ENCODE results near the gene POGK.
"Not testable (repeated sequence)": the region's sequence is repeated elsewhere in the genome, so short reads cannot be mapped to it uniquely, and the experiment has no call there.

POGK gene, protein sequence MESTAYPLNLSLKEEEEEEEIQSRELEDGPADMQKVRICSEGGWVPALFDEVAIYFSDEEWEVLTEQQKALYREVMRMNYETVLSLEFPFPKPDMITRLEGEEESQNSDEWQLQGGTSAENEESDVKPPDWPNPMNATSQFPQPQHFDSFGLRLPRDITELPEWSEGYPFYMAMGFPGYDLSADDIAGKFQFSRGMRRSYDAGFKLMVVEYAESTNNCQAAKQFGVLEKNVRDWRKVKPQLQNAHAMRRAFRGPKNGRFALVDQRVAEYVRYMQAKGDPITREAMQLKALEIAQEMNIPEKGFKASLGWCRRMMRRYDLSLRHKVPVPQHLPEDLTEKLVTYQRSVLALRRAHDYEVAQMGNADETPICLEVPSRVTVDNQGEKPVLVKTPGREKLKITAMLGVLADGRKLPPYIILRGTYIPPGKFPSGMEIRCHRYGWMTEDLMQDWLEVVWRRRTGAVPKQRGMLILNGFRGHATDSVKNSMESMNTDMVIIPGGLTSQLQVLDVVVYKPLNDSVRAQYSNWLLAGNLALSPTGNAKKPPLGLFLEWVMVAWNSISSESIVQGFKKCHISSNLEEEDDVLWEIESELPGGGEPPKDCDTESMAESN

DNA sequence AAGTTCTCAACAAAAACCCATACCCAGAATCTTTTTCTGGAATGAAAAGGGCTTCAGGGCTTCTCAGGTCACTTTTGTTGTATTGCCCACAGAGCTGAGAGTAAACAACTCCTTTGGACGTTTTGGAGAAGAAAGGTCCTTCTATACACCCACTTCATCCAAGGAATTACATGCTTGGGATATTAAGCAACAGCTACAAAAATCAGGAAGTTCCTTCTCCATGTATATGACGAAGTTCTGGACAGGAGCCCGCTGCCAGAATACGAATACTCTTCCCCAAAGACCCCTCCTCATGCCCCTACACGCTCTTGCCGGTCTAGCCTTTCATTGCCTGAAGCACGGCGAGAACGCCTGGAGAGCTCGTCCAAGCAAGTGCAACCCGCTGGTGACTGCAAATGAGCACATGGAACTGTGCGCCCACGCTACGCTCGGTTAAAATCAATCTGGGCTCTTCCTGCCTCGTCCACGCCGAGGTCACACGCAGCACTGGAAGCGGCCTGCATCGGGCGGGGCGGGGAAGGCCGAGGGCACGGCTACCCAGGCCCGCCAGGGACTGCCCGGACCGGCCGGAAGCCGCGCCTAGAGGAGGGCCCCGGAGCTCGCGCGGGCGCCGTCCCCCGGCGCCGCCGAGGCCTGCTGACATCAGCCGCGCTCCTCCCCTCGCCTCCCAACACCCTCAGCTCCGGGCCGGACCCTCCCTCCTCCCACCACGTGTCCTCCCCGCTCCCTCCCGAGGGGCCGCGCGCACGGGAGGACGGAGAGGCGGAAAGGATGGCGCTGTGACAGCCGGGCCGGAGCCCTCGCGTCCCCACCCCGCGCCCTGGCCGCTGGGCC is at the start of gene POGK:
TSS of gene POGK (plus strand) at position 710 of the 834 bp plus-strand sequence. CDS start 1,482 bp downstream, outside the sequence.
- DNase-seq: peak; percentile 93

DNA sequence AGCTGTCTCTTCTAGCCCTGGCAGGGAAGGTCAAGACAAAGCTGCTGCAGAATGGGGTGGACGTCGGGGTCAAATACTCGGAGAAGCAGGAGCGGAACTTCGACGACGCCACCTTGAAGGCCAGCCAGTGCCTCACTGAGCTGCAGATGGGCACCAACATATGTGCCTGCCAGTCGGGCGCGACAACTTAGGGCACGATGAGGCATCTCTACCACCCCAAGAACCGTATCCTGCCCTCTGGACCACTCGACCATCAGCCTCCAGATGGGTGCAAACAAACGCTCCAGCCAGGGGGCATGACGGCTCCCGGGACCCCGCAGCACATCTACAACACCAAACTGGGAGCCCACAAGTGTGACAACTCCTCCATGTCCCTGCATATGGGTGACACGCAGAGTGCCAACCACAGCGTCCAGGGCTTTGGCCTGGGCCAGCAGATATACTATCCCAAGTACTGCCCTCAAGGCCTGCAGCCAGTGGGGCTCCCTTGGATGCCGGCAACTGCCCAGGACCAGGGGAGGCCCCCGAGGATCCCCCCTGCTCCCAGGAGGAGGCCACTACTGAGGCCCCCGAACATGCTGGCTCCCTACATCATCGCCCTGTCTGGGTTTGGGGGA is 42.5 kb upstream of the POGK start:
- no peak for DNase-seq

DNA sequence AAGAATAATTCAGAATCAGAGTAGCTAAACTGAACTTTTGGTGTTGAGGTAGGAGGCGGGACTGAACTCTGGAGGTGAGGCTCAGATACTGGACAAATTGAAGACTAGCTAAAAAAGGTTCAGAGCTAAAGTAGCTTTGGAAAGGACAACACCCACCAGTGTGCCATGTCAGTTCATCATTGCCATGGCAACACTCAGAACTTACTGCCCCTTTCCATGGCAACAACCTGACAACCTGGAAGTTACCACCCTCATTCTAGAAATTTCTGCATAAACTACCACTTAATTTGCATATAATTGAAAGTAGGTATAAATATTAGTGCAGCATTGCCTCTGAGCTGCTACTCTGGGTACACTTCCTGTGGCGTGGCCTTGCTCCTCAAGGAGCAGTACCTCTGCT is 30.3 kb upstream of the POGK start:
- DNase-seq: no peak

DNA sequence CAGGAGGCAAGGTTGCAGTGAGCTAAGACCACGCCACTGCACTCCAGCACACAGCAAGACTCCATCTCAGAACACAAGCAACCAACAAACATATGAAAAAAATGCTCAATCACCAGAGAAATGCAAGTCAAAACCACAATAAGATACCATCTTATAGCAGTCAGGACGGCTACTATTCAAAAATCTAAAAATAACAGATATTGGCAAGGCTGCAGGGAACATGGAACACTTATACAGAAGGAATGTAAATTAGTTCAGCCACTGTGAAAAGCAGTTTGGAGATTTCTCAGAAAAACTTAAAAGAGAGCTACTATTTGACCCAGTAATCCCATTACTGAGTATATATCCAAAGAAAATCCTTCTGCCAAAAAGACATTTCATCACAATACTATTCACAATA is 27.6 kb upstream of the POGK start:
- no peak for DNase-seq

DNA sequence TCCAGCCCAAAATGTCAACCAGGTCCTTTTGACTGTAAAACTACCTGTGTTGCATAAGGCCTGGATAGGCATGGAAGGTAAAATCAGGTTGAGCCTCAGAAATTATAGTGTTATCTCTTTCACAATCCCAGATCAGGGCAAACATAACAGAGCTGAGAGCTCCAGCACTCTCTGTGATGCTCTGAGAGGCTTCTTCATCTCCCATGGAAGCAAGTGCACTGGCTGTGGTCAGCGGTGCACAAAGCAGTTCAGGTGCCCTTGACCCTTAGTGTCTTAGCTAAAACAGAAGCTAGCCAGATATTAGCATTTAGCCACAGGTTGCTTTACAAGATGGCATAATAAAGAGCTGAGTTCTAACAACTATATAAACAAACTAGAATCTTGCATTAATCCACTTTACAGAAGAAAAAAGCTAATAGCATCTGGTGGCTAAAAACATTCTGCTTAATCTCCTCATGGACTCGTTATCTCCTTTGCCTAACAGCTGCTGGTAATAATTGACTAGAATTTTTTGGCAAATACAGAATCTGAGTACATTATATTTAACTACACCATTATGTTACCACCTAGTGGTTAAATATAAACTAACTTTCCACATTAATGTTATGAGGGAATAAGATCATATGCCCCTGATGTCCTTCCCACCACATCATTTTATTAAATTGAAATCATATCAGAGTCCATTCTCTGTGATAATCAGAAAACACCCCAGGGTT is 25.6 kb upstream of the POGK start:
- no peak for DNase-seq

DNA sequence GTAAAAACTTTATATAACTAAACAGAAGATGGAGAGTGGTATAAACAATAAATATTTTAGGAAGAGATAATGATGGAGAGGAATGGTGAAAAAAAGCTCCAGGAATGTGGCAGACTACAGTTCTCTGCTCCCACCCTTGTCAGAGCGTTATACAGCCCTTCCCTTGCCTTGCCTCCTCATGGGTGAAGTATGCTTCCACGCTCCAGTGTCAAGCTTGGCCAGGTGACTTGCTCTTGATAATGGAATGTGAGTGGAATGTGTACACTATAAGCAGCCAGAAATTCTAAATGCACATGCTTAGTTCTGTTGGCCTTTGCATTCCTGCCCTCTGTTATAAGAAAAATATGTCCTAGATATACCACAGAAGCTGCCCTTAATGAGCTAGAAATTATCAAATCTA is 24.7 kb upstream of the POGK start:
- DNase-seq: no peak

DNA sequence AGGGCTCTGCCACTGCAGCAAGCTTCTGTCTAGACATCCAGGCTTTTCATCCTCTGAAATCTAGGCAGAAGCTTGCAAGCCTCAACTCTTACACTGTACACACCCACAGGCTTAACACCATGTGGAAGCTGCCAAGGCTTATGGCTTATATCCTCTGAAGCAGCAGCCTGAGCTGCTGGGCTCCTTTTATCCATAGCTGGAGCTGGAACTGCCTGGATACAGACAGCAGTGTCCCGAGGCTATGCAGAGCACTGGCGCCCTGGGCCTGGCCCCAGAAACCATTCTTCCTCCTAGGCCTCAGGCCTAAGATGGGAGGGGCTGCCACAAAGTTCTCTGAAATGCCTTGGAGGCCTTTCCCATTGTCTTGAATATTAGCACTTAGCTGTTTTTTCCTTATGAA is 19.3 kb upstream of the POGK start:
- DNase-seq: no peak

DNA sequence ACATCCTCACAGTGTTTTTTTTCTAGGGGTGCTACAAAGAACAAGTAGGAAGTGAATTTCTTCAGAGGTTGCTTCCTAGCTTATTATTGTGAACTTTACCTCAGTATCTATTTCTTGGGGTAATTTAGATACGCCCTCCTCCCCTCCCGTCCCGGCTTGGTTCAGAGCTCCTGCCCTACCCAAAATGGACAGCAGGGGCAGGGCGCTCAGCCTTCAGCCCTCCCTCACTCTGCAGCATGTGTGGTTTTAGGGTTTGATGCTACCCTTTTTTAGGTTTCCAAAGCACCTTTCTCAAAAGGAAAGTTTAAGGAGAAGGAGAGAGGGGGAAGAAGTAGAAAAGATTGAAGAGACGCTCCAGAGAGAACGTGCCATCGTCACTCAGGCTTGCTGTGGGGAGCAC is 16.9 kb upstream of the POGK start:
- DNase-seq: no peak

DNA sequence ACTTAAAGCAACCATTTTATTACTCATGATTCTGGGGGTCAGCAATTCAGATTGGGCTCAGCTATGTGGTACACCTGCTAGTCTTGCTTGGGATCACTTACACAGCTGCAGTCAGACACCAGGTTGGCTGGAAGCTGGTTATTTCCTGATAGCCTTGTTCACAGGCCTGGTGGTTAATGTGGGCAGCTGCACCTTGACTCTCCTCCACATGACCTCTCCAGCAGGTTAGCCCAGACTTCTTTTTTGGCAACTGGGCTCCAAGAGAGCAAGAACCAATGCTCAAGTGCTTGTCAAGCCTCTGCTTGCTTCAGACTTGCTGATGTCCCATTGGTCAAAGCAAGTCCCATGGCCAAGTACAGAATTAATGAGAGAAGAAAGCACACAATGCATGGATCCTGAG is 11.8 kb upstream of the POGK start:
- DNase-seq: no peak

DNA sequence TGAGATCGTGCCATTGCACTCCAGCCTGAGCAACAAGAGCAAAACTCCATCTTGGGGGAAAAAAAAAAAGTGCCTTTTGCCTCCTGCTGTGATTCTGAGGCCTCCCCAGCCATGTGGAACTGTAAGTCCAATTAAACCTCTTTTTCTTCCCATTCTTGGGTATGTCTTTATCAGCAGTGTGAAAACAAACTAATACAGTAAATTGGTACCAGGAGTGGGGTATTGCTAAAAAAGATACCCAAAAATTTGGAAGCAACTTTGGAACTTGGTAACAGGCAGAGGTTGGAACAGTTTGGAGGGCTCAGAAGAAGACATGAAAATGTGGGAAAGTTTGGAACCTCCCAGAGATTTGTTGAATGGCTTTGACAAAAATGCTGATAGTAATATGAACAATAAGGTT is 9.5 kb upstream of the POGK start:
- DNase-seq: not testable (repeated sequence)

DNA sequence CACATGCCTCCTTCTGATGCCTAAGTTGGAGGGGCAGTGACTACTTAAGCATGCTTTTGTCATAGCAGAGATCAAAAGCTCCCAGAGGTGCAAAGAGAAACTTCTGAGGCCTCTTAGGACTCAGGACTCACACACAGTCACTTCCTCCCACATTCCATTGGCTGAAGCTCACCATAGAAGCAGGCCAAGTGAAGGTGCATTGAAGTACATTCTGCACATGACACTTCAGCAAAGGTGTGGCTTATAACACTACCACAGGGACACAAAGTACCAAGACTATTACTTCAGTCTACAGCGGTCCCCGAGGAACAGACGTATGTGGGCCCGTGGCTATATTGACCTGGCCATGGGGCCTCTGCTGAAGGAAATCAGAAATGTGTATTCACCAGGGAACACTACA is 2.5 kb upstream of the POGK start:
- DNase-seq: no peak

DNA sequence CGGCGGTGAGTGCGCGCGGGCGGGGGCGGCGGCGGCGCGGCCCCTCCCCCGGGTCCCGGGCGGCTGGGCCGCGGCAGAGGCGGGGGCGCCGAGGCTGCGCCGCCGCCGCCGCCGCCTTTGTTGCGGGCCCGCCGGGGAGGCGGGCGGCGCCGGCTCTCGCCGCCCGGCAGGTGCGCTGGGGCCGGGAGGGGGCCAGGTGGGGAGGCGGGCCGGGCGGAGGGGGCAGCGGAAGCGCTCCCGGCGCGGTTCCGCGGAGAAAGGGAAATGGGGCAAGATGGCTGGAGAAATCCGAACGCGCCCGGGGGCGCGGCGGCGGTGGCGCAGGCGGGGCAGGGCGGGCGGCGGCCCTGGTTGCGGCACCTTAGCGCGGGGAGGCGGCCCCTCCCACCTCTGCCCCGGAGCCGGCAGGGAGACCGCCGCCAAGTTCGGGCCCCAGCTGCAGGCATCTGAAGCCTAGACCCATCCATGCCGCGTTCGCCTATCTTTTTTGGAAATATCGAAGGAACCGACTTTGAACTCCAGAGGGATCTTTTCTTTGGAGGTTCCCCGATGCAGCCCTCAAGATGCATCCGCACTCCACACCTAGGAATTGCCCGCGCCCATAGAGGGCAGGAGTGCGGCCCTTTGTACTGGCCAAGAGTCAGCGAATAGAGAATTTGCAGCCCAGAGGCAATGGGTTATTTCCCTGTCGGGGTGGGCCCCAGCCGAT is 479 bp downstream of the POGK start:
- DNase-seq: peak; percentile 59

DNA sequence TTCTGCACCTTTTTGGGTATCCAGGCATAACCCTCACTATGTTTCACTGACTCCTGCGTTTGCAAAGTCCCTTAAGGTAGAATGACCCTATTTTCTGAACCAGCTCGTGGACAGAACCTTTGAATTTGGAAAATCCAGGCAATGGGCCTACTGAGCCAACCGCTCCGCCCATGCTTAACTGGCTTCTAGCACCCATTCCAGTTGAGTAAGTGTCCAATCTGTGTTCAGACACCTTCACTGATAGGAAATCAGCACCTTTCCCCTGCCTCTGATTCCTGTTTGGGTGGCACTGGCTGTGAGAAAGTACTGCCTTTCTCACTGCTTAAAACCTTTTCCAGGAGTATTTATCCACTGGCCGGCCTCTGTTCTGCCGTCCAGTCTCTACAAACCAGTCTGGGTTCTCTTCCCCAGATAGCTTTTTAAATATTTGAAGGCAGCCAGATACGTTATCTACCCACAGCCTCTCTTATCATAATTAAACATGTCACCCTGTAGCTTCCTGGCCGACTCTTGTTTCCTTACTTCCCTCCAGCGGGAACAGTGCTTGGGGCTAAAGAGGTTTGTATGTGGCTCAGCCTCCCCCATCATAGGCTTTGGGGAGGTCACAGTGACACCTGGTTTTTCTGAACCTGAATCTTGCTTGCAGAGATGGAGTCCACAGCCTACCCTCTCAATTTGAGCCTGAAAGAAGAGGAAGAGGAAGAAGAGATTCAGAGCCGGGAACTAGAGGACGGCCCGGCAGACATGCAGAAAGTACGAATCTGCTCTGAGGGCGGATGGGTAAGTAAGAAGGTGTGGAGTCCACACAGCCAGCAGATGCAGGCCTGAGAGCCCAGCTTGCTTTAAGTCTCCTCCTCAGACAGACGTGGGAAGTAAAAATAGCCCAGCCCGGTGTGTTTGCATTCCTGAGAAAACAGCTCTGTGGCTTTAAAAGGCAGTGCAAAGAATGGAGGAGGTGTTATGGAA is 1.3 kb downstream of the POGK start:
- DNase-seq: no peak

DNA sequence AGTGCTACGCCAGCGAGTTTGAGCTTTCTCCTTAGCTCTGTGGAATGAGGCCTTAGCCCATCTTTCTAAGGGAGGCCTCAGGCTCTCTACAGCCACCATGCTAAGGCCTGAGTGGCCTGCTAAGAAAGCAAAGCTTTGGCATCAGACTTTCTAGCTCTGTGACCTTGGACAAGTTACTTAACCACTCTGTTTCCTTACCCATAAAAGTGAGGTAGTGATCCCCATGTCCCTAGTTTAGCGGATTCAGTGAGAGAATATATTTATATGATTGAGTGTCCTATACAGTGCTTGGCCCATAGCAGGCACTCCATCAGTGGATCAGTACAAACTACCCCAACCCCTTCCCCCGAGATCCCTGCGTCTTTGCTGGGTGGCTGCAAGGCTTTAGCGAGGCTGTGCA is 4.0 kb downstream of the POGK start:
- no peak for DNase-seq

DNA sequence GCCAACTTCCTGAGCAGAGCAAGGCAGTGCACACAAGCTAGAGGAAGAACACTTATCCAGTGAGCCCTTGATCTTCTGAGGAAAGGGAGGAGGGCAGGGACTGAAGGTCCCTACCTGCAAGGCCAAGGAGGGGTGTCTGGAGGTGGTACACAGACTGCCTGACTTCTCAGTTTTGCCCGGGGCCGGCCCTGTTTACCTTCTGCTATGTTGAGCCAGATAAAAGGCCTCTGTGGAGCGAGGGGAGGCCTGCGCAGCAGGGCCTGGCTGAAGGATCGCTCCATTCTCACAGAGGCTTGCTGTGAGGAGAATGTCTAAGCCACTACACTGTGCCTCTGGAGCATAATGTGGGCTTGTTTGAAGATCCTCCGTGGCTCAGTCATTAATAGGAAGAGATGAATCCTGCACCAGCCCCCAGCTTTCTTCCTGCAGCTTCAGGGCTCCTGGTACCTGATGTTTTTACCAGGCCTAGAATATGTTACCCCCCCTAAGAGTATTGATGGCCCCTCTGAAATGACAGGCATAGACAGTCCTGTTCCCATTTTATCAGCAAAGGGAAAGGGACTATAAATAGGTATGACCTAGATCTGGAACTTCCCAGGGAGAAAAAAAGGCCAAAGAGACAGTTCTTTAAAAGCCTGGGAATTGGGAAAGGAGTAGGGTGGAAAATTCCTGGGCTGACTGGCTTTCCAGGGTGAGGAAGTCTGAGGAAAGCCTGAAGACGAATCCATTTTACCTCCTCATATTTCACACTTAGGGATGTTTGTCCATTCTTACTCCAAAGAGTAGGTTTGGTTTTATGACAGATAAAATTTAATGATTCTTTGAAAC is 4.7 kb downstream of the POGK start:
- no peak for DNase-seq

DNA sequence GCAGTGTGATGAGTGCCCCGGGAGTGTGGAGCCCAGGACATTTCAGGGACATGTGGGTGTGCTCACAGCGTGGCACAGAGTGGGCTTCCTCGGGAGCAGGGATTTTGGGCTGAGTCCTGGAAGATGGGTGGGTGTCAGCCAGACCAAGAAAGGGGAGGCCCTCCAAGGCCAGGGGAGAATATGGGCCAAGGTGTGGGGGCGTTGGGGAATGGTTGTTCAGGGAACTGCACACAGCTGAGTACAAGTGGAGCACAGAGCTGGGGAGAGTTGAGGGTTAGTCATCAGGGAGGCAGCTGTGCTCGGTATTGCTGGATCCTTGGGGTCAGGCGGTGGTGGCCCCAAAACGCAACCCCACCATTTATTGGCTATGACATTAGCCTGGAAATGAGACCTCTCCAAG is 5.5 kb downstream of the POGK start:
- no peak for DNase-seq

DNA sequence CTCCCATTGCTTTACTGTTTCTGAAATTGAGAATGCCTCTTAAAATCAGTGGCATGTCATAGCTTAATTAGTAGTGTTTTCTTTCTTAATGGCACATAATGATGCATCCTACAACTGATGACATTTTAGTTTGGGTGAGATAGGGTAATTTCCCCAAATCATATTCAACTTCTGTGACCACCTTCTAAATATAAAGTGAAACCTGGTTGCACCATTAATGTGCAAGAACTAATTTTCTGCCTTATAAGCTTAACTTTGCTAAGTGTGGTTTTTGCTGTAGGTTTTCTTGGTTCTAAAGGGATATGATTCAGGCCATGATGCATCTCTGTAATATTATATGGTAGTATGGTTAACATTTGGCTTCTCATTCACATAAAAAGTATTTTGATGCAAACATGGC is 8.9 kb downstream of the POGK start:
- DNase-seq: no peak

DNA sequence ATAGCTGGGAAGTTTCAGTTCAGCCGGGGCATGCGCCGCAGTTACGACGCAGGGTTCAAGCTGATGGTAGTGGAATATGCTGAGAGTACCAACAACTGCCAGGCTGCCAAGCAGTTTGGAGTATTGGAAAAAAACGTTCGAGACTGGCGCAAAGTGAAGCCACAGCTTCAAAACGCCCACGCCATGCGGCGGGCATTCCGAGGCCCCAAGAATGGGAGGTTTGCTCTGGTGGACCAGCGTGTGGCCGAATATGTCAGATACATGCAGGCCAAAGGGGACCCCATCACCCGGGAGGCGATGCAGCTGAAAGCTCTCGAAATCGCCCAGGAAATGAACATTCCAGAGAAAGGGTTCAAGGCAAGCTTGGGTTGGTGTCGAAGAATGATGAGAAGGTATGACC is 9.9 kb downstream of the POGK start:
- DNase-seq: no peak

DNA sequence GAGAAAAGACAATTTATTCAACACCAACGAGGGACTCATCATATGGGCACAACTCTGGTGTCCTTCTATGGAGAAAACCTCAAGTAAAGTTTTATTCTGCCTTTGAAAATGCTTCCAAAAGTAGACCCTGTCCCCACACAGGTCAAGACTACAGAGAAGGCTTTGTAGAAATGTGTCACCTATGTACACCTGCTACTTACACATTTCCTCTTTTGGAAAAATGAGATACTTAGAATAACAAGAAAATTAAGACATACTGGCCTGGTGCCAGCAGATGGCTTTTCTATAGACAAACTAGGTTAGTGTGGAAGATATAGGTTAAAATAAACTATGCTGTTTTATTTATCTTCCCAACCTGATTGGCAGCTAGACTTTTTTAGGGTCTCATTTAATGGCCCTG is 13.6 kb downstream of the POGK start:
- DNase-seq: no peak

DNA sequence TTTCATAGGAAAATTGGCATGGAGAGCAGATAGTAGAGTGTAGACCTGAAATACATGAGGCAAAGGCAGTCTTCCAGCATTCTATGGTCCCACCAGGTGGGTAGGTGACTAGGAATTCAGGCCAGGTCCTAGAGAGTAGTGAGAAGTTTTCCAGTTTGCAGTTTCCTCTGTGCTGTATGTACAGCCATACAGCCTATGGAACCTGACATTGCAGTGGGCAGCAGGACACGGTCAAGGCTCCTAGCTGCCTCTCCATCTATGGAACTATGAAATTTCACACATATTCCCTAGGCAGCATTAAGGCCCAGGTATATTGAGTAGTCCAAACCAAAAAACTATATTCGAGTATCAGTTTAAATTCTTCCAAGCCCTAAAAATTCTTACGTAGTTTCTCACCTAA is 16.3 kb downstream of the POGK start:
- DNase-seq: no peak

Data from activated CD4-positive, alpha-beta T cell treated with anti-CD3 and anti-CD28 coated beads, Interleukin-10, Interleukin-2, amounts not matched to agents 100 ng/mL and 50 ng/mL, durations not matched to agents 16 hours and 8 hours (primary cell).